GM21528 (cell line): ENCODE results near the gene LMO7.

Experiments used
- ATAC-seq: cut with Tn5 transposase; IDR thresholded peaks from one replicate; pipeline ENCODE4 v1.9.1; 2021; ENCODE audit warnings: mild to moderate bottlenecking, moderate library complexity; ENCODE audit not compliant: unreplicated experiment, low FRiP score

The LMO7 gene

GRCh38 chr13:75831389-75831788 is 195.3 kb downstream of the LMO7 start:
- ATAC-seq, result no peak

- no peak for ATAC-seq
Observed at GRCh38 chr13:75832812-75833211, 196.7 kb downstream of the LMO7 start.

- no peak for ATAC-seq
Observed at GRCh38 chr13:75836441-75836840, 200.3 kb downstream of the LMO7 start.

GRCh38 chr13:75838366-75839005 is 202.4 kb downstream of the LMO7 start:
- ATAC-seq, result no peak

- no peak for ATAC-seq
Observed at GRCh38 chr13:75839406-75839805, 203.3 kb downstream of the LMO7 start.

GRCh38 chr13:75841905-75842304 is 205.8 kb downstream of the LMO7 start:
- ATAC-seq, result no peak

GRCh38 chr13:75843074-75843473 is 206.9 kb downstream of the LMO7 start:
- ATAC-seq, result no peak

GRCh38 chr13:75843991-75844390 is 207.9 kb downstream of the LMO7 start:
- ATAC-seq, result no peak

- ATAC-seq, result no peak
Observed at GRCh38 chr13:75847588-75847987, 211.5 kb downstream of the LMO7 start.

GRCh38 chr13:75850916-75851315 is 214.8 kb downstream of the LMO7 start:
- ATAC-seq, result no peak

GRCh38 chr13:75855216-75855615 is 219.1 kb downstream of the LMO7 start:
- no peak for ATAC-seq

GRCh38 chr13:75855847-75856246 is 219.7 kb downstream of the LMO7 start:
- ATAC-seq, result no peak

GRCh38 chr13:75857291-75857690 is 221.2 kb downstream of the LMO7 start:
- no peak for ATAC-seq

- no peak for ATAC-seq
Observed at GRCh38 chr13:75860935-75861334, 224.8 kb downstream of the LMO7 start.

GRCh38 chr13:75861786-75862185 is 225.7 kb downstream of the LMO7 start:
- ATAC-seq, result no peak

- ATAC-seq, result no peak
Observed at GRCh38 chr13:75864718-75865117, 228.6 kb downstream of the LMO7 start.

- ATAC-seq, result no peak
Observed at GRCh38 chr13:75867379-75868117, 231.4 kb downstream of the LMO7 start.

- no peak for ATAC-seq
Observed at GRCh38 chr13:75869981-75870380, 233.9 kb downstream of the LMO7 start.

GRCh38 chr13:75870397-75870903 is 234.3 kb downstream of the LMO7 start:
- ATAC-seq, result no peak

GRCh38 chr13:75871059-75871458 is 234.9 kb downstream of the LMO7 start:
- ATAC-seq, result no peak

GRCh38 chr13:75872980-75873379 is 236.8 kb downstream of the LMO7 start:
- ATAC-seq, result no peak

- no peak for ATAC-seq
Observed at GRCh38 chr13:75873494-75873893, 237.4 kb downstream of the LMO7 start.
